NB4 (cell line): ENCODE measurements around the gene GPR132.

Experiments
- DNase-seq: peaks from one replicate; pipeline ENCODE4 v3.0.0; 2010; ENCODE audit warnings: low read depth
- H3K4me3 ChIP-seq: one replicate; pipeline ENCODE4 v1.5.1; 2011; ENCODE audit warnings: mild to moderate bottlenecking, low read depth, low read length, moderate library complexity
- CTCF ChIP-seq: IDR thresholded peaks from one replicate; pipeline ENCODE4 v1.5.1; 2012; ENCODE audit warnings: low read depth, low read length
- MAX ChIP-seq: IDR thresholded peaks from 2 replicates; pipeline ENCODE4 v1.6.1; 2011; ENCODE audit warnings: low read depth, low read length
- MYC ChIP-seq: IDR thresholded peaks from 2 replicates; pipeline ENCODE4 v1.6.1; 2011; ENCODE audit warnings: low read depth, low read length
- POLR2A ChIP-seq: IDR thresholded peaks from 2 replicates; pipeline ENCODE4 v1.6.1; 2011; ENCODE audit warnings: mild to moderate bottlenecking; ENCODE audit not compliant: insufficient read length; ENCODE audit errors: extremely low read depth

Gene GPR132

GRCh38 chr14:105088812-105089745 is 23.8 kb upstream of the GPR132 start:
- DNase-seq: no peak
- no peak for TF ChIP-seq POLR2A
- TF ChIP-seq MAX: no peak
- no peak for TF ChIP-seq MYC
- TF ChIP-seq CTCF: no peak
- no peak overlapping the region for H3K4me3 ChIP-seq

GRCh38 chr14:105087963-105088811 is 23.0 kb upstream of the GPR132 start:
- peak; percentile 51 for DNase-seq
- no peak overlapping the region for H3K4me3 ChIP-seq
- TF ChIP-seq MYC (no peak), MAX (no peak), POLR2A (no peak), CTCF (no peak)

GRCh38 chr14:105087308-105087962 is 22.2 kb upstream of the GPR132 start:
- DNase-seq: no peak
- no peak for TF ChIP-seq MAX
- TF ChIP-seq CTCF: no peak
- no peak for TF ChIP-seq POLR2A
- TF ChIP-seq MYC: no peak
- H3K4me3 ChIP-seq: no peak overlapping the region

- TF ChIP-seq MYC: peak; percentile 64
- peak; percentile 56; the same call in 1 of the 2 replicates for TF ChIP-seq MAX
- TF ChIP-seq POLR2A: no peak
- peak; percentile 61 for TF ChIP-seq CTCF
Measured at GRCh38 chr14:105086833-105087307, 21.6 kb upstream of the GPR132 start.

GRCh38 chr14:105085766-105086165 is 20.5 kb upstream of the GPR132 start:
- no peak for DNase-seq
- no peak for TF ChIP-seq CTCF
- no peak for TF ChIP-seq POLR2A
- no peak for TF ChIP-seq MAX
- no peak for TF ChIP-seq MYC
- H3K4me3 ChIP-seq: no peak overlapping the region

More at GRCh38 chr14:105086833-105087307, 21.6 kb upstream of the GPR132 start:
- peak; percentile 90 for DNase-seq
- H3K4me3 ChIP-seq: no peak overlapping the region
